ENCODE measurements around the gene PPP1R15B. TPM values are rescaled to one million over a fixed set of nuclear protein-coding genes. Genes with fewer than 3 reads are reported as not detected.

Gene PPP1R15B
- total and polyA plus RNA-seq, 2 of the 4 experiments (the other 2 are of a cell fraction), result 14.9 to 15.0 TPM

DNA sequence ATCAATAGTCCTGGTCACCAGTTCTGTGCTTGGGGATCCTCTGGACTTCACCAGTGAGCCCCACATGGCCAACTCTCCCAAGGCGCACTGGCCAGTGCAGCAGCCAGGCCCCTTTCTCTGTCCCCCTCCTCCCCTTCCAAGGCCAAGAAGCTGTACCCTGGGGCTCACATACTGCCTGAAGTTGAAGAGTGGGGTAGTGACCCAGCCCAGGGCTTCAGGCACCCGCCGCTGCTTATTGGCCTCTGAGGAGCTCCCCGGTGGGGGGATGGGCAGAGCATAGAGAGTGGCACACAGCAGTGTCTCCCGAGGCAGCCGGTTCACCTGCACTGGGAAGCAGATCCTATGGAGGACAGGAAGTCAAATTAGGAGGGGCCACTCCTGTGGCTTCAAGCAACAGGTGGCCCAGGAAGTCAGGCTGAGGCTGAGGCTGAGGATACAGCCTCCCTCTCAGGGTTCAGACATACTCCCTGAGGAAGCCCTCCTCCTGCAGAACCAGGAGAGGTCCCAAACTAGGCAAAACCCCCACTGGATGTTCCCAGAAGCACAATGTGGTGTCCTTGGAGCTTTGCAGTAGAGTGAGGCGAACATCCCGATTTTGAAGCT lies 38.2 kb upstream of the PPP1R15B start:
- H3K56ac ChIP-seq (ENCODE audit: extremely low read depth, insufficient read depth, low read length), result no peak overlapping the region
- no peak overlapping the region for H3K23ac ChIP-seq (ENCODE audit: low read depth, low read length)
- no peak overlapping the region for H2BK120ac ChIP-seq (ENCODE audit: low read depth, low read length)
- peaks cover 3% of the 10 kb centered on the region; the same call in 1 of the 2 replicates for H3K36me3 ChIP-seq (ENCODE audit: control insufficient read depth, insufficient read depth, low read length)
- no peak overlapping the region for H2AK5ac ChIP-seq (ENCODE audit: low read depth, low read length)
- H2BK5ac ChIP-seq (ENCODE audit: low read depth, low read length, poor library complexity, severe bottlenecking), result no peak overlapping the region
- H3K27me3 ChIP-seq (ENCODE audit: control insufficient read depth, insufficient read depth, low read length), result no peaks in the 10 kb centered on the region
- TF ChIP-seq NFE2L2 (IDR thresholded peaks at IDR 0.05; ENCODE audit: low read depth, low read length), result no peak
- no peak for TF ChIP-seq RCOR1 (IDR thresholded peaks at IDR 0.05; ENCODE audit: insufficient replicate concordance, low read length)
- TF ChIP-seq, protein P1, sequence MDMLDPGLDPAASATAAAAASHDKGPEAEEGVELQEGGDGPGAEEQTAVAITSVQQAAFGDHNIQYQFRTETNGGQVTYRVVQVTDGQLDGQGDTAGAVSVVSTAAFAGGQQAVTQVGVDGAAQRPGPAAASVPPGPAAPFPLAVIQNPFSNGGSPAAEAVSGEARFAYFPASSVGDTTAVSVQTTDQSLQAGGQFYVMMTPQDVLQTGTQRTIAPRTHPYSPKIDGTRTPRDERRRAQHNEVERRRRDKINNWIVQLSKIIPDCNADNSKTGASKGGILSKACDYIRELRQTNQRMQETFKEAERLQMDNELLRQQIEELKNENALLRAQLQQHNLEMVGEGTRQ (IDR thresholded peaks at IDR 0.05; ENCODE audit: low read depth, low read length), result no peak
- no peak for TF ChIP-seq RAD21 (IDR thresholded peaks at IDR 0.05; ENCODE audit: low read length)
- TF ChIP-seq FOS (IDR thresholded peaks at IDR 0.05; ENCODE audit: low read depth, low read length), result no peak
- no peak for TF ChIP-seq POLR2A (IDR thresholded peaks at IDR 0.05; ENCODE audit: low read depth, low read length)
- TF ChIP-seq MAZ (IDR thresholded peaks at IDR 0.05; ENCODE audit: borderline replicate concordance, low read depth, low read length), result no peak
- TF ChIP-seq, protein P2, sequence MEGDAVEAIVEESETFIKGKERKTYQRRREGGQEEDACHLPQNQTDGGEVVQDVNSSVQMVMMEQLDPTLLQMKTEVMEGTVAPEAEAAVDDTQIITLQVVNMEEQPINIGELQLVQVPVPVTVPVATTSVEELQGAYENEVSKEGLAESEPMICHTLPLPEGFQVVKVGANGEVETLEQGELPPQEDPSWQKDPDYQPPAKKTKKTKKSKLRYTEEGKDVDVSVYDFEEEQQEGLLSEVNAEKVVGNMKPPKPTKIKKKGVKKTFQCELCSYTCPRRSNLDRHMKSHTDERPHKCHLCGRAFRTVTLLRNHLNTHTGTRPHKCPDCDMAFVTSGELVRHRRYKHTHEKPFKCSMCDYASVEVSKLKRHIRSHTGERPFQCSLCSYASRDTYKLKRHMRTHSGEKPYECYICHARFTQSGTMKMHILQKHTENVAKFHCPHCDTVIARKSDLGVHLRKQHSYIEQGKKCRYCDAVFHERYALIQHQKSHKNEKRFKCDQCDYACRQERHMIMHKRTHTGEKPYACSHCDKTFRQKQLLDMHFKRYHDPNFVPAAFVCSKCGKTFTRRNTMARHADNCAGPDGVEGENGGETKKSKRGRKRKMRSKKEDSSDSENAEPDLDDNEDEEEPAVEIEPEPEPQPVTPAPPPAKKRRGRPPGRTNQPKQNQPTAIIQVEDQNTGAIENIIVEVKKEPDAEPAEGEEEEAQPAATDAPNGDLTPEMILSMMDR (conservative IDR thresholded peaks at IDR 0.05; ENCODE audit: low read depth, low read length), result no peak
- no peak for TF ChIP-seq MAFK (IDR thresholded peaks at IDR 0.05; ENCODE audit: low read depth, low read length)
- TF ChIP-seq CEBPB (IDR thresholded peaks at IDR 0.05; ENCODE audit: low read depth, low read length), result no peak
- TF ChIP-seq SMC3 (IDR thresholded peaks at IDR 0.05; ENCODE audit: low read depth, low read length), result no peak
- no peak for TF ChIP-seq MXI1 (IDR thresholded peaks at IDR 0.05; ENCODE audit: borderline replicate concordance, low read depth, low read length)
- TF ChIP-seq RFX5 (IDR thresholded peaks at IDR 0.05; ENCODE audit: low read depth, low read length), result no peak
- TF ChIP-seq CHD1 (IDR thresholded peaks at IDR 0.05; ENCODE audit: low read depth, low read length), result no peak
- no peak for TF ChIP-seq BHLHE40 (IDR thresholded peaks at IDR 0.05; ENCODE audit: low read depth, low read length)
- TF ChIP-seq, protein P3, sequence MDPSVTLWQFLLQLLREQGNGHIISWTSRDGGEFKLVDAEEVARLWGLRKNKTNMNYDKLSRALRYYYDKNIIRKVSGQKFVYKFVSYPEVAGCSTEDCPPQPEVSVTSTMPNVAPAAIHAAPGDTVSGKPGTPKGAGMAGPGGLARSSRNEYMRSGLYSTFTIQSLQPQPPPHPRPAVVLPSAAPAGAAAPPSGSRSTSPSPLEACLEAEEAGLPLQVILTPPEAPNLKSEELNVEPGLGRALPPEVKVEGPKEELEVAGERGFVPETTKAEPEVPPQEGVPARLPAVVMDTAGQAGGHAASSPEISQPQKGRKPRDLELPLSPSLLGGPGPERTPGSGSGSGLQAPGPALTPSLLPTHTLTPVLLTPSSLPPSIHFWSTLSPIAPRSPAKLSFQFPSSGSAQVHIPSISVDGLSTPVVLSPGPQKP (IDR thresholded peaks at IDR 0.05; ENCODE audit: borderline replicate concordance, low read depth, low read length), result no peak
- H2AFZ ChIP-seq (replicated peaks; ENCODE audit: low read length, poor library complexity), result no peak overlapping the region
- no peak overlapping the region for H3K9ac ChIP-seq (ENCODE audit: low read depth, low read length)
- H2BK20ac ChIP-seq (ENCODE audit: low read depth, low read length), result no peak overlapping the region
- H3K4ac ChIP-seq (ENCODE audit: low read depth, low read length), result no peak overlapping the region
- no peak overlapping the region for H4K5ac ChIP-seq (ENCODE audit: low read depth, low read length)
- no peak overlapping the region for H2BK15ac ChIP-seq (ENCODE audit: low read depth, low read length)
- no peak overlapping the region for H3K27ac ChIP-seq (ENCODE audit: insufficient read depth, low read length)
- ATAC-seq (ENCODE audit: low read depth) (no peak), DNase-seq (no peak)
- H3K4me3 ChIP-seq (ENCODE audit: insufficient read depth, low read depth, low read length), result no peak overlapping the region
- intact Hi-C loops (cut with micrococcal nuclease), result no loop called here
- CTCF ChIA-PET, result no interaction called here
- POLR2A ChIA-PET (ENCODE audit: unreplicated experiment), result no interaction called here
- H4K91ac ChIP-seq (ENCODE audit: insufficient read depth, low read depth, low read length), result no peak overlapping the region
- WGBS, 2 experiments (ENCODE audit: extremely low coverage in 2 of 2, insufficient read length in 1 of 2), result 89% methylated on average over 5 of the region's 8 CpGs; no CpG with 5 or more reads in 1 of the 2 experiments
- H4K20me1 ChIP-seq (ENCODE audit: insufficient read depth, low read length), result no peaks in the 10 kb centered on the region; the same call in 1 of the 2 replicates
- H2AK9ac ChIP-seq (replicated peaks; ENCODE audit: low read depth, low read length, poor library complexity), result no peak overlapping the region
- no peak overlapping the region for H3K18ac ChIP-seq (ENCODE audit: low read depth, low read length)
- no peak overlapping the region for H4K8ac ChIP-seq (ENCODE audit: low read depth in 2 of 2, low read length in 2 of 2)
- in situ Hi-C loops (cut with MboI; ENCODE audit: low sequenced_read_pairs), result loop anchor here (5.0 kb wide), 1 partner anchor 53 kb away; no protein-coding TSS in a partner anchor
- BruUV-seq (replicated peaks), result no TSS peak
- H3K14ac ChIP-seq (replicated peaks; ENCODE audit: low read depth, low read length), result no peak overlapping the region
- H3K9me1 ChIP-seq (ENCODE audit: insufficient read depth, low read length), result no peaks in the 10 kb centered on the region
- no peaks in the 10 kb centered on the region for H3K79me1 ChIP-seq (ENCODE audit: low read depth in 1 of 2, low read length in 2 of 2)
- dilution Hi-C loops (cut with HindIII; ENCODE audit: low sequenced_read_pairs, unreplicated experiment), result no loop called here
- H3K4me1 ChIP-seq (ENCODE audit: control insufficient read depth, insufficient read depth, low read length), result no peaks in the 10 kb centered on the region
- H3K4me2 ChIP-seq (ENCODE audit: low read depth, low read length), result no peak overlapping the region
- H3K9me3 ChIP-seq (ENCODE audit: control insufficient read depth, insufficient read depth, low read length), result no peaks in the 10 kb centered on the region
